OCI-LY3 (cell line): ENCODE results near the gene TACC3.

ENCODE experiments used
- CTCF ChIP-seq: fragments of 200-600, 300-600 bp; sonication (generic); IDR thresholded peaks from 2 replicates; pipeline ENCODE4 v1.5.1; 2014; ENCODE audit warnings: antibody characterized with exemption, low read length, low read depth
- EZH2phosphoT487 ChIP-seq: fragments of 200-600 bp; shearing (Covaris generic); IDR thresholded peaks from 2 replicates; pipeline ENCODE4 v1.6.1; 2018; ENCODE audit warnings: antibody characterized with exemption, mixed run types, low read depth

- TF ChIP-seq CTCF (no peak), EZH2phosphoT487 (no peak)
Observed at GRCh38 chr4:1740021-1740545, 18.8 kb downstream of the TACC3 start.
